Measurements from ENCODE around the gene LCN10. TPM values are rescaled to one million over a fixed set of nuclear protein-coding genes. Genes with fewer than 3 reads are reported as not detected.
A peak's percentile ranks its signal among the peaks of the same experiment; 100 is the strongest.

LCN10 gene
- total and polyA plus RNA-seq, 10 of the 15 experiments (the other 5 are each of a cell fraction or from before 2014, with no cell fraction given): 0.06 to 1.3 (median 0.21) TPM; not detected in 1

DNA sequence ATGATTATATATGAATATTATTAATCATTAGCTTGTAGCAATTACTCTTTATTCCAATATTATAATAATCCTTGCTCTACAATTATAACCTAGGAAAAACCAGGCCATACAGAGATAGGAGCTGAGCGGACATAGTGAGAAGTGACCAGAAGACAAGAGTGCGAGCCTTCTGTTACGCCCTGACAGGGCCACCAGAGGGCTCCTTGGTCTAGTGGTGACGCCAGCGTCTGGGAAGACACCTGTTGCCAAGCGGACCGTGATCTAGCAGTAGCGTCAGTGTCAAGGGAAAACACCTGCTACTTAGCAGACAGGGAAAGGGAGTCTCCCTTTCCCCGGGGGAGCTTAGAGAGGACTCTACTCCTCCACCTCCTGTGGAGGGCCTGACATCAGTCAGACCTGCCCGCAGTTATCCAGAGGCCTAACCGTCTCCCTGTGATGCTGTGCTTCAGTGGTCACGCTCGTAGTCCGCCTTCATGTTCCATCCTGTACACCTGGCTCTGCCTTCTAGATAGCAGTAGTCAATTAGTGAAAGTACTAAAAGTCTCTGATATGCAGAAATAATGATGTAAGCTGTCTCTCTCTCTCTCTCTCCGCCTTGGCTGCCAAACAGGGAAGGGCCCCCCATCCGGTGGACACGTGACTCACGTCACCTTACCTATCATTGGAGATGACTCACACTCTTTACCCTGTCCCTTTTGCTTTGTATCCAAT lies 23.8 kb upstream of the LCN10 start (continued):
- TF ChIP-seq EED (IDR thresholded peaks at IDR 0.05; ENCODE audit: low read depth): peak; percentile 86
- TF ChIP-seq, protein P1, sequence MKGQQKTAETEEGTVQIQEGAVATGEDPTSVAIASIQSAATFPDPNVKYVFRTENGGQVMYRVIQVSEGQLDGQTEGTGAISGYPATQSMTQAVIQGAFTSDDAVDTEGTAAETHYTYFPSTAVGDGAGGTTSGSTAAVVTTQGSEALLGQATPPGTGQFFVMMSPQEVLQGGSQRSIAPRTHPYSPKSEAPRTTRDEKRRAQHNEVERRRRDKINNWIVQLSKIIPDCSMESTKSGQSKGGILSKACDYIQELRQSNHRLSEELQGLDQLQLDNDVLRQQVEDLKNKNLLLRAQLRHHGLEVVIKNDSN (IDR thresholded peaks at IDR 0.05; ENCODE audit: borderline replicate concordance, extremely low read length, insufficient read depth, low read depth, low read length): peak; percentile 71
- TF ChIP-seq, protein P2, sequence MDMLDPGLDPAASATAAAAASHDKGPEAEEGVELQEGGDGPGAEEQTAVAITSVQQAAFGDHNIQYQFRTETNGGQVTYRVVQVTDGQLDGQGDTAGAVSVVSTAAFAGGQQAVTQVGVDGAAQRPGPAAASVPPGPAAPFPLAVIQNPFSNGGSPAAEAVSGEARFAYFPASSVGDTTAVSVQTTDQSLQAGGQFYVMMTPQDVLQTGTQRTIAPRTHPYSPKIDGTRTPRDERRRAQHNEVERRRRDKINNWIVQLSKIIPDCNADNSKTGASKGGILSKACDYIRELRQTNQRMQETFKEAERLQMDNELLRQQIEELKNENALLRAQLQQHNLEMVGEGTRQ (IDR thresholded peaks at IDR 0.05; ENCODE audit: borderline replicate concordance, low read depth, low read length): peak; percentile 25
- peak; percentile 42 for TF ChIP-seq CREM (IDR thresholded peaks at IDR 0.05; ENCODE audit: low read depth)
- peak; percentile 95 for TF ChIP-seq ATF7 (IDR thresholded peaks at IDR 0.05; ENCODE audit: low read depth)
- TF ChIP-seq, protein P3, sequence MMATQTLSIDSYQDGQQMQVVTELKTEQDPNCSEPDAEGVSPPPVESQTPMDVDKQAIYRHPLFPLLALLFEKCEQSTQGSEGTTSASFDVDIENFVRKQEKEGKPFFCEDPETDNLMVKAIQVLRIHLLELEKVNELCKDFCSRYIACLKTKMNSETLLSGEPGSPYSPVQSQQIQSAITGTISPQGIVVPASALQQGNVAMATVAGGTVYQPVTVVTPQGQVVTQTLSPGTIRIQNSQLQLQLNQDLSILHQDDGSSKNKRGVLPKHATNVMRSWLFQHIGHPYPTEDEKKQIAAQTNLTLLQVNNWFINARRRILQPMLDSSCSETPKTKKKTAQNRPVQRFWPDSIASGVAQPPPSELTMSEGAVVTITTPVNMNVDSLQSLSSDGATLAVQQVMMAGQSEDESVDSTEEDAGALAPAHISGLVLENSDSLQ (IDR thresholded peaks at IDR 0.05): peak; percentile 81
- TF ChIP-seq RELA (IDR thresholded peaks at IDR 0.05; ENCODE audit: borderline replicate concordance, partially characterized antibody): peak; percentile 55
- 0 out of 2 replicates have a peak, but pooled peaks have one; percentile 14 for TF ChIP-seq ZNF207 (IDR thresholded peaks at IDR 0.05; ENCODE audit: borderline replicate concordance)
- TF ChIP-seq, protein P4, sequence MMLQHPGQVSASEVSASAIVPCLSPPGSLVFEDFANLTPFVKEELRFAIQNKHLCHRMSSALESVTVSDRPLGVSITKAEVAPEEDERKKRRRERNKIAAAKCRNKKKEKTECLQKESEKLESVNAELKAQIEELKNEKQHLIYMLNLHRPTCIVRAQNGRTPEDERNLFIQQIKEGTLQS (IDR thresholded peaks at IDR 0.05; ENCODE audit: borderline replicate concordance, extremely low read depth, low read depth, low read length): peak; percentile 18; the same call in 1 of the 2 replicates

Data from GM12878 (cell line).